Panc1 (cell line): ENCODE measurements around the gene RAD9B. TPM values are rescaled to one million over a fixed set of nuclear protein-coding genes. Genes with fewer than 3 reads are reported as not detected.
"Not testable (repeated sequence)": the region's sequence is repeated elsewhere in the genome, so short reads cannot be mapped to it uniquely, and the experiment has no call there.

ENCODE experiments used
- ATAC-seq: fragments of 200-7000 bp; cut with Tn5 transposase; 2 replicates; pipeline ENCODE4 v1.9.1; 2020; ENCODE audit warnings: mild to moderate bottlenecking, moderate library complexity
- BruUV-seq: library from RNA; stranded (reverse); fragments of 400-500 nt; replicated peaks from 2 replicates; lab custom pipeline; 2021; lab: Mats Ljungman, UMichigan
- CTCF ChIA-PET: fragments of 300-600 bp; sonication (Branson Sonifier 250); formaldehyde crosslinking; loops from one replicate; lab custom pipeline; 2022; ENCODE audit warnings: antibody characterized with exemption; lab: Charles Lee
- POLR2A ChIA-PET: fragments of 300-600 bp; sonication (Branson Sonifier 250); formaldehyde crosslinking; loops from one replicate; lab custom pipeline; 2022; ENCODE audit warnings: antibody characterized with exemption; lab: Charles Lee
- DNase-seq: peaks from one replicate; pipeline ENCODE4 v3.0.0-alpha.2; 2010; ENCODE audit warnings: low read depth, low spot score
- H3K27ac ChIP-seq: 2 replicates; pipeline ENCODE4 v1.5.1; 2011; ENCODE audit warnings: mild to moderate bottlenecking, low read length, inconsistent platforms
- H3K27me3 ChIP-seq: fragments of 200-500 bp; sonication (Bioruptor generic); 2 replicates; pipeline ENCODE4 v1.6.0; 2014; ENCODE audit warnings: low read length, inconsistent platforms; ENCODE audit not compliant: control insufficient read depth, insufficient read depth
- H3K36me3 ChIP-seq: fragments of 200-500 bp; sonication (Bioruptor generic); 2 replicates; pipeline ENCODE4 v1.5.1; 2014; ENCODE audit warnings: inconsistent platforms, mild to moderate bottlenecking, low read length, moderate library complexity; ENCODE audit not compliant: control insufficient read depth, insufficient read depth
- H3K4me1 ChIP-seq: 2 replicates; pipeline ENCODE4 v1.5.1; 2011; ENCODE audit warnings: inconsistent platforms, mild to moderate bottlenecking, low read length, moderate library complexity; ENCODE audit not compliant: control insufficient read depth, insufficient read depth
- H3K4me3 ChIP-seq, 2 experiments: 2 replicates each; pipeline ENCODE4 v1.5.1; 2011 to 2012; ENCODE audit warnings: low read depth in 2 of 2, low read length in 2 of 2, mild to moderate bottlenecking in 2 of 2, inconsistent platforms in 1 of 2, moderate library complexity in 1 of 2
- H3K9me3 ChIP-seq: fragments of 200-500 bp; sonication (Bioruptor generic); 2 replicates; pipeline ENCODE4 v1.5.1; 2014; ENCODE audit warnings: low read depth, mild to moderate bottlenecking, inconsistent platforms, low read length, moderate library complexity; ENCODE audit not compliant: control insufficient read depth, insufficient read depth
- POLR2AphosphoS5 ChIP-seq: IDR thresholded peaks from 2 replicates; pipeline ENCODE4 v1.6.1; 2012; ENCODE audit warnings: mild to moderate bottlenecking, low read depth, low read length, moderate library complexity
- REST ChIP-seq, 2 experiments: IDR thresholded peaks; 2 replicates each; pipeline ENCODE4 v1.6.1; 2011 to 2012; ENCODE audit warnings: low read depth in 2 of 2, control low read depth in 1 of 2, low read length in 1 of 2, mild to moderate bottlenecking in 1 of 2, moderate library complexity in 1 of 2; ENCODE audit not compliant: insufficient read depth in 1 of 2
- SIN3A ChIP-seq: IDR thresholded peaks from 2 replicates; pipeline ENCODE4 v1.6.1; 2012; ENCODE audit warnings: low read depth, mild to moderate bottlenecking, low read length, moderate library complexity, borderline replicate concordance; ENCODE audit not compliant: insufficient read depth
- TCF7L2 ChIP-seq: IDR thresholded peaks from 2 replicates; pipeline ENCODE4 v1.6.1; 2011; ENCODE audit warnings: mild to moderate bottlenecking, low read depth, low read length, inconsistent platforms
- in situ Hi-C: cut with HindIII; loops from 2 replicates; pipeline ENCODE4 v1.10.0; 2016; ENCODE audit warnings: low sequenced_read_pairs, low pct_unique_long_range_greater_than_20kb
- intact Hi-C: fragments of 100-400 bp; cut with micrococcal nuclease; formaldehyde crosslinking; loops from one replicate; pipeline ENCODE4 v1.10.0; 2022; ENCODE audit not compliant: unreplicated experiment
- total RNA-seq: library from RNA; stranded (reverse); gene quantifications from one replicate; pipeline ENCODE4 v1.2.1, GENCODE V29; 2021; ENCODE audit not compliant: unreplicated experiment
- TF ChIP-seq, protein P1 (sequence below): fragments of 450-650 bp; IDR thresholded peaks from 2 replicates; pipeline ENCODE4 v1.5.1; 2017; ENCODE audit warnings: mild to moderate bottlenecking

RAD9B gene
- total RNA-seq, 1 experiment from 2014 or later, result 0.98 TPM

- no peak for DNase-seq
- no peaks in the 10 kb centered on the region for H3K9me3 ChIP-seq
- no peaks in the 10 kb centered on the region for H3K36me3 ChIP-seq
- intact Hi-C loops (loop anchor here (5.0 kb wide), 1 partner anchor 88 kb away; no protein-coding TSS in a partner anchor), in situ Hi-C loops (no loop called here)
- POLR2A ChIA-PET, result interaction anchor here (0.6 kb wide), 1 partner anchor 107 kb away, joined by 6 read pairs; no protein-coding TSS in a partner anchor
- H3K27ac ChIP-seq, result no peak overlapping the region
- CTCF ChIA-PET, result interaction anchor here (0.6 kb wide), 1 partner anchor 46 kb away, joined by 3 read pairs; the partner anchor contains the start of gene GPN3
- TF ChIP-seq TCF7L2 (no peak), REST (IDR thresholded peaks at IDR 0.05; ENCODE audit: insufficient read depth in 1 of 2, low read depth in 2 of 2, low read length in 1 of 2) (no peak), POLR2AphosphoS5 (no peak), SIN3A (no peak)
- TF ChIP-seq, protein P1, sequence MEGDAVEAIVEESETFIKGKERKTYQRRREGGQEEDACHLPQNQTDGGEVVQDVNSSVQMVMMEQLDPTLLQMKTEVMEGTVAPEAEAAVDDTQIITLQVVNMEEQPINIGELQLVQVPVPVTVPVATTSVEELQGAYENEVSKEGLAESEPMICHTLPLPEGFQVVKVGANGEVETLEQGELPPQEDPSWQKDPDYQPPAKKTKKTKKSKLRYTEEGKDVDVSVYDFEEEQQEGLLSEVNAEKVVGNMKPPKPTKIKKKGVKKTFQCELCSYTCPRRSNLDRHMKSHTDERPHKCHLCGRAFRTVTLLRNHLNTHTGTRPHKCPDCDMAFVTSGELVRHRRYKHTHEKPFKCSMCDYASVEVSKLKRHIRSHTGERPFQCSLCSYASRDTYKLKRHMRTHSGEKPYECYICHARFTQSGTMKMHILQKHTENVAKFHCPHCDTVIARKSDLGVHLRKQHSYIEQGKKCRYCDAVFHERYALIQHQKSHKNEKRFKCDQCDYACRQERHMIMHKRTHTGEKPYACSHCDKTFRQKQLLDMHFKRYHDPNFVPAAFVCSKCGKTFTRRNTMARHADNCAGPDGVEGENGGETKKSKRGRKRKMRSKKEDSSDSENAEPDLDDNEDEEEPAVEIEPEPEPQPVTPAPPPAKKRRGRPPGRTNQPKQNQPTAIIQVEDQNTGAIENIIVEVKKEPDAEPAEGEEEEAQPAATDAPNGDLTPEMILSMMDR, result no peak
- no peak for ATAC-seq
- BruUV-seq, result no TSS peak
- no peak overlapping the region for H3K4me3 ChIP-seq
- H3K4me1 ChIP-seq, result no peaks in the 10 kb centered on the region
- no peaks in the 10 kb centered on the region for H3K27me3 ChIP-seq
Measured at GRCh38 chr12:110514363-110514762, 12.2 kb downstream of the RAD9B start.

DNA sequence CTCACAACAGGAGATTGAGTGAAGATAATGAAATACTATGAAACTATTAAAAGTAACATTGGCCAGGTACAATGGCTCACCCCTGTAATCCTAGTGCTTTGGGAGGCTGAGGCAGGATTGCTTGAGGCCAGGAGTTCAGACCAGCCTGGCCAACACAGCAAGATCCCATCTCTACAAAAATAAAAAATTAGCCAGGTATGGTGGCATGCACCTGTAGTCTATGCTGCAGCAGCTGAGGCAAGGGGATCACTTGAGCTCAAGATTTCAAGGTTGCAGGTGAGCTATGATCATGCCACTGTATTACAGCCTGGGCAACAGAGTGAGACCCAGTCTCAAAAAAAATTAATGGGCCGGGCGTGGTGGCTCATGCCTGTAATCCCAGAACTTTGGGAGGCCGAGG lies 14.9 kb downstream of the RAD9B start:
- Histone ChIP-seq H3K4me3 (no peak overlapping the region), H3K4me1 (no peaks in the 10 kb centered on the region), H3K36me3 (no peaks in the 10 kb centered on the region), H3K9me3 (no peaks in the 10 kb centered on the region), H3K27ac (no peak overlapping the region), H3K27me3 (no peaks in the 10 kb centered on the region)
- no TSS peak for BruUV-seq
- intact Hi-C loops, result no loop called here
- in situ Hi-C loops, result no loop called here
- ATAC-seq (no peak), DNase-seq (no peak)
- TF ChIP-seq POLR2AphosphoS5, result no peak
- TF ChIP-seq REST (IDR thresholded peaks at IDR 0.05; ENCODE audit: insufficient read depth in 1 of 2, low read depth in 2 of 2, low read length in 1 of 2), result no peak
- TF ChIP-seq SIN3A, result no peak
- TF ChIP-seq, protein P1, result no peak
- TF ChIP-seq TCF7L2, result no peak
- POLR2A ChIA-PET, result no interaction called here
- CTCF ChIA-PET, result no interaction called here

DNA sequence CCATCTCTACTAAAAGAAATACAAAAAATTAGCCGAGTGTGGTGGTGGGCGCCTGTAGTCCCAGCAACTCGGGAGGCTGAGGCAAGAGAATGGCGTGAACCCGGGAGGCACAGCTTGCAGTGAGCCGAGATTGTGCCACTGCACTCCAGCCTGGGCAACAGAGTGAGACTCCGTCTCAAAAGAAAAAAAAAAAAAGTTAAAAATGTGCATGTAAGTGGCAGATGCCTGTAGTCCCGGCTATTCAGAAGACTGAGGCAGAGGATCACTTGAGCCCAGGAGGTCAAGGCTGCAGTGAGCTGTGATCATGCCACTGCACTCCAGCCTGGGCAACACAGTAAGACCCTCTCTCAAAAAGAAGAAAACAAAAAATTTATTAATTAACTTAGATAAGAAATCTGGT lies 15.9 kb downstream of the RAD9B start:
- H3K36me3 ChIP-seq, POLR2A ChIA-PET, H3K27ac ChIP-seq, H3K4me1 ChIP-seq, H3K4me3 ChIP-seq, H3K27me3 ChIP-seq, CTCF ChIA-PET, ATAC-seq, BruUV-seq, in situ Hi-C loops, DNase-seq, intact Hi-C loops, H3K9me3 ChIP-seq: not testable (repeated sequence)
